Right lobe of liver (tissue), 6 donors: ENCODE results near the gene CFAP52. TPM values are rescaled to one million over a fixed set of nuclear protein-coding genes. Genes with fewer than 3 reads are reported as not detected.

Experiments
- ATAC-seq, 4 donors: fragments of 200-7000 bp; cut with Tn5 transposase; one replicate each; pipeline ENCODE4 v1.9.1; 2020; ENCODE audit warnings: mild to moderate bottlenecking in 4 of 4, moderate library complexity in 4 of 4
- DNase-seq, 3 donors: peaks; one replicate each; pipeline ENCODE4 v3.0.0-alpha.2; 2020
- H3K27ac ChIP-seq, 3 donors: fragments of 200-600 bp; one replicate each; pipeline ENCODE4 v1.8.0; 2022
- H3K27me3 ChIP-seq, 2 donors: fragments of 200-600 bp; one replicate each; pipeline ENCODE4 v1.8.0; 2022
- H3K36me3 ChIP-seq, 4 donors: fragments of 200-600 bp; sonication (generic) in 1 of 4; one replicate each; pipeline versions ENCODE4 v1.5.1 to v1.8.0; 2017 to 2022; ENCODE audit warnings: control low read depth in 1 of 4
- H3K4me1 ChIP-seq, 4 donors: fragments of 200-600 bp; sonication (generic) in 1 of 4; one replicate each; pipeline versions ENCODE4 v1.5.1 to v1.8.0; 2017 to 2022; ENCODE audit warnings: control low read depth in 1 of 4
- H3K4me3 ChIP-seq, 3 donors: fragments of 200-600 bp; one replicate each; pipeline ENCODE4 v1.8.0; 2022
- H3K9me3 ChIP-seq, 4 donors: fragments of 200-600 bp; sonication (generic) in 1 of 4; one replicate each; pipeline versions ENCODE4 v1.5.1 to v1.8.0; 2017 to 2022; ENCODE audit warnings: control low read depth in 1 of 4
- POLR2A ChIP-seq: fragments of 450-650 bp; IDR thresholded peaks from one replicate; pipeline ENCODE4 v1.6.1; 2017; ENCODE audit warnings: antibody characterized with exemption, mild to moderate bottlenecking
- WGBS: methylation state at CpG from one replicate; pipeline ENCODE4 v1.1.6; 2018; ENCODE audit warnings: low coverage, low lambda C conversion rate; ENCODE audit not compliant: insufficient coverage; ENCODE audit errors: missing lambda C conversion rate; 5-methylcytosine and 5-hydroxymethylcytosine counted together
- intact Hi-C, 2 donors: fragments of 100-400 bp; cut with DNase I; formaldehyde crosslinking; loops; one replicate each; pipeline versions ENCODE4 v1.11.2 to v1.14.1; 2022
- total RNA-seq, 6 experiments: library from RNA; depleted of rRNA in 2 of 6; stranded (reverse); fragments of >200 nt in 2 of 6; fragmentation: NEBNext Ultra II Directional in 3 of 6; extraction: Animal tissue kit (Norgen Biotek cat#: 25700) in 3 of 6; gene quantifications; one replicate each; pipeline versions ENCODE4 v1.1.0 to v1.2.4, GENCODE V29; 2016 to 2023
- TF ChIP-seq, protein P1 (sequence below), 4 donors: fragments of 200-600 bp in 3 of 4; fragments of 450-650 bp in 1 of 4; IDR thresholded peaks; one replicate each; pipeline versions ENCODE4 v1.5.1 to v1.8.0; 2016 to 2022; ENCODE audit warnings: antibody characterized with exemption in 4 of 4, mild to moderate bottlenecking in 2 of 4
- donor health status: DM: no; HTN: yes; CAD: no.
- donor health status: DM: no; HTN: no; CAD: no.
- donor health status: DM: no; HTN: no; CAD: no.
- donor health status: DM: no; HTN: yes; CAD: no.
- donor health status: DM: no; HTN: yes; CAD: no.

Gene CFAP52
- total RNA-seq, 6 experiments from 2014 or later: not detected

DNA sequence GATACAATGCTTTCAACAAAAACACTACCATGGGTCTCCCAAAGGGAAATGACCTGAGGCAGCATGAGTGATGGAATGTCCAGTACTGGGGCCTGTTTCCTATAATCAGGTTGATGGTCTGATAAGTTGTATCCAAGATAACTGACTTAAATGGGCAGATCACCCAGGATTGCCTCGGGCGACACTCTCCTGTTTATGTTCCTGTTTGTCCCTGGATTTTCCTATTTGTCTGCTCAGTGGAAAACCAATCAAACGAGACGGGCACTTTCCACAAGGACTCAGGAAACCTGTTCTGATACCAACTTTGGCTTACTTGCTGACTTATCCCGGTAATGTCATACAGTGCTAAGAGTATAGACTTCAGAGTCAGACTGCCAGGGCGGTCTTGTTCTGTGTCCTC lies 96.2 kb downstream of the CFAP52 start:
- H3K27me3 ChIP-seq: no peaks in the 10 kb centered on the region
- H3K36me3 ChIP-seq: no peaks in the 10 kb centered on the region
- no peak overlapping the region for H3K4me3 ChIP-seq
- TF ChIP-seq POLR2A: no peak
- TF ChIP-seq, protein P1, sequence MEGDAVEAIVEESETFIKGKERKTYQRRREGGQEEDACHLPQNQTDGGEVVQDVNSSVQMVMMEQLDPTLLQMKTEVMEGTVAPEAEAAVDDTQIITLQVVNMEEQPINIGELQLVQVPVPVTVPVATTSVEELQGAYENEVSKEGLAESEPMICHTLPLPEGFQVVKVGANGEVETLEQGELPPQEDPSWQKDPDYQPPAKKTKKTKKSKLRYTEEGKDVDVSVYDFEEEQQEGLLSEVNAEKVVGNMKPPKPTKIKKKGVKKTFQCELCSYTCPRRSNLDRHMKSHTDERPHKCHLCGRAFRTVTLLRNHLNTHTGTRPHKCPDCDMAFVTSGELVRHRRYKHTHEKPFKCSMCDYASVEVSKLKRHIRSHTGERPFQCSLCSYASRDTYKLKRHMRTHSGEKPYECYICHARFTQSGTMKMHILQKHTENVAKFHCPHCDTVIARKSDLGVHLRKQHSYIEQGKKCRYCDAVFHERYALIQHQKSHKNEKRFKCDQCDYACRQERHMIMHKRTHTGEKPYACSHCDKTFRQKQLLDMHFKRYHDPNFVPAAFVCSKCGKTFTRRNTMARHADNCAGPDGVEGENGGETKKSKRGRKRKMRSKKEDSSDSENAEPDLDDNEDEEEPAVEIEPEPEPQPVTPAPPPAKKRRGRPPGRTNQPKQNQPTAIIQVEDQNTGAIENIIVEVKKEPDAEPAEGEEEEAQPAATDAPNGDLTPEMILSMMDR (IDR thresholded peaks at IDR 0.05): no peak
- H3K27ac ChIP-seq: no peak overlapping the region
- no peaks in the 10 kb centered on the region for H3K9me3 ChIP-seq
- no peak for ATAC-seq
- 81% methylated on average over 4 of the region's 6 CpGs for WGBS
- intact Hi-C loops: loop anchor here in 1 of 2 donors (10.0 kb wide), 1 partner anchor 98 kb away; the partner anchor contains the start of genes CFAP52 and STX8
- no peak for DNase-seq
- no peaks in the 10 kb centered on the region for H3K4me1 ChIP-seq

GRCh38 chr17:9676084-9676483 lies 99.6 kb downstream of the CFAP52 start:
- Histone ChIP-seq H3K36me3 (no peaks in the 10 kb centered on the region), H3K9me3 (peaks cover 0 to 6% (median 0%) of the 10 kb centered on the region in 4 donors), H3K27me3 (no peaks in the 10 kb centered on the region), H3K4me3 (no peak overlapping the region), H3K27ac (no peak overlapping the region), H3K4me1 (no peaks in the 10 kb centered on the region)
- no peak for DNase-seq
- intact Hi-C loops: loop anchor here in 1 of 2 donors (10.0 kb wide), 1 partner anchor 101 kb away; the partner anchor contains the start of genes CFAP52 and STX8
- TF ChIP-seq, protein P1 (IDR thresholded peaks at IDR 0.05): peak; percentile 38 to 51 (median 42)
- no peak for TF ChIP-seq POLR2A
- WGBS: 71% methylated on average over 4 of the region's 4 CpGs
- peak in 2 of 4 donors; percentile 38 to 60 for ATAC-seq

DNA sequence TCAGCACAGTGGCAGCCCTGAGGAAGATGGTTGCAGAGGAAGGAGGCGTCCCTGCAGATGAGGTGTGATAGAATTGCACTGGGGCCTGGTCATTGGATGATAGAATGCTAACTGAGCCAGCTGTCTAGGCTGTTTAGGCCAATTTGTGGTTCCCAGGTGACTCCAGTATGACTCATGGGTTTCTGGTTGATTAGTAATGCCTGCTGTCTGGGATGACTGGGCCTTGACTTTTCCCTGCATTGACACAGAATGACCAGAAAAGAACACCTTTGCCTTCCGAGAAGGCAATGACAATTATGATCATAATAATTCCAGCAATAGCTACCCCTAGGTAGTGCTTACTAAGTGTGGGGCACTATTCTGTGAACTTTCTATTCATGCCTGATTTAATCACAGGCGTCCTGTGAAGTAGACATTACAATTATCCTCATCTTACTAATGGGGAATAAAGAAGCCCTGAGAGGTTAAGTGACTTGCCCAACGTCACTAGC lies 100.4 kb downstream of the CFAP52 start:
- DNase-seq (no peak), ATAC-seq (peak in 1 of 4 donors; percentile 78)
- Histone ChIP-seq H3K27ac (no peak overlapping the region), H3K27me3 (no peaks in the 10 kb centered on the region), H3K4me3 (no peak overlapping the region), H3K36me3 (no peaks in the 10 kb centered on the region), H3K4me1 (no peaks in the 10 kb centered on the region), H3K9me3 (peaks cover 0 to 6% (median 0%) of the 10 kb centered on the region in 4 donors)
- no peak for TF ChIP-seq POLR2A
- intact Hi-C loops: loop anchor here in 1 of 2 donors (10.0 kb wide), 1 partner anchor 102 kb away; the partner anchor contains the start of genes CFAP52 and STX8
- WGBS: 73% methylated on average over 3 of the region's 4 CpGs

GRCh38 chr17:9677411-9677810 lies 101.0 kb downstream of the CFAP52 start:
- TF ChIP-seq POLR2A: no peak
- TF ChIP-seq, protein P1 (IDR thresholded peaks at IDR 0.05): no peak
- H3K9me3 ChIP-seq: peaks cover 0 to 6% (median 0%) of the 10 kb centered on the region in 4 donors
- intact Hi-C loops: loop anchor here in 1 of 2 donors (10.0 kb wide), 1 partner anchor 103 kb away; the partner anchor contains the start of genes CFAP52 and STX8
- H3K27ac ChIP-seq: no peak overlapping the region
- H3K4me1 ChIP-seq: no peaks in the 10 kb centered on the region
- H3K27me3 ChIP-seq: no peaks in the 10 kb centered on the region
- ATAC-seq (no peak), DNase-seq (no peak)
- no peaks in the 10 kb centered on the region for H3K36me3 ChIP-seq
- H3K4me3 ChIP-seq: no peak overlapping the region
- 73% methylated on average over 3 of the region's 7 CpGs for WGBS

DNA sequence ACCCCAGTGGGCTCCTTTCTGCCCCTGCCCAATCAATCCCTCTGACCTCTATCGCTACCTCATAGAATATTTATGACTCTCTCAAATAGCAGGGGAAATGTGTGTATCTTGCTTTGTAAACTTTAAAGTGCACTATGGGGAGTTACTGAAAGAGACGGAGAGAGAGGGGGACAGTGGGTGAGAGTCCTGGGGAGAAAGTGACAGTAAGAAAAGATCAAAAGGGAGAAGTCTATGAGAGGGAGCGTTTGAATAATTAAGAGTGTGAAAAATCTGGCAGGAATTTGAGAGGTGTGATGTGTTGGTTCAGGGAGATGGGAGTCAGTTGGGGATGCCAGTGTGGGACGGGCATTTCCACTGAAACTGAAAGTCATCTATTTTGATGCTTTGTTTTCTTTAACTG lies 101.5 kb downstream of the CFAP52 start:
- Histone ChIP-seq H3K4me3 (no peak overlapping the region), H3K9me3 (peaks cover 0 to 6% (median 0%) of the 10 kb centered on the region in 4 donors), H3K36me3 (no peaks in the 10 kb centered on the region), H3K27ac (no peak overlapping the region), H3K4me1 (no peaks in the 10 kb centered on the region), H3K27me3 (no peaks in the 10 kb centered on the region)
- DNase-seq (no peak), ATAC-seq (no peak)
- intact Hi-C loops: loop anchor here in 1 of 2 donors (10.0 kb wide), 1 partner anchor 103 kb away; the partner anchor contains the start of genes CFAP52 and STX8
- 79% methylated on average over 4 of the region's 4 CpGs for WGBS
- TF ChIP-seq POLR2A: no peak
- TF ChIP-seq, protein P1 (IDR thresholded peaks at IDR 0.05): no peak
